Liver (tissue), 9 donors: ENCODE measurements around the gene MRM1. TPM values are rescaled to one million over a fixed set of nuclear protein-coding genes. Genes with fewer than 3 reads are reported as not detected.

ENCODE experiments used
- DNase-seq: peaks from one replicate; pipeline ENCODE4 v3.0.0-alpha.2; 2017; ENCODE audit warnings: low spot score
- H3K27ac ChIP-seq, 2 donors: one replicate each; pipeline ENCODE4 v1.7.0; 2013; ENCODE audit warnings: inconsistent platforms in 2 of 2, low read length in 2 of 2, control low read depth in 1 of 2, low read depth in 1 of 2, mild to moderate bottlenecking in 1 of 2
- H3K27me3 ChIP-seq, 4 donors: one replicate each; pipeline versions ENCODE4 v1.6.1 to v1.7.0; 2013; ENCODE audit warnings: low read length in 3 of 4, inconsistent platforms in 1 of 4, mild to moderate bottlenecking in 1 of 4, moderate library complexity in 1 of 4; ENCODE audit not compliant: control insufficient read depth in 4 of 4, insufficient read depth in 4 of 4
- H3K36me3 ChIP-seq, 4 donors: one replicate each; pipeline versions ENCODE4 v1.6.1 to v1.7.0; 2013; ENCODE audit warnings: low read length in 3 of 4, mild to moderate bottlenecking in 3 of 4, low read depth in 1 of 4, moderate library complexity in 1 of 4; ENCODE audit not compliant: control insufficient read depth in 4 of 4, insufficient read depth in 3 of 4
- H3K4me1 ChIP-seq, 4 donors: one replicate each; pipeline versions ENCODE4 v1.6.1 to v1.7.0; 2013; ENCODE audit warnings: low read length in 3 of 4, mild to moderate bottlenecking in 3 of 4, moderate library complexity in 1 of 4; ENCODE audit not compliant: control insufficient read depth in 4 of 4, insufficient read depth in 4 of 4
- H3K4me3 ChIP-seq, 3 donors: one replicate each; pipeline versions ENCODE4 v1.6.1 to v1.7.0; 2013; ENCODE audit warnings: low read length in 3 of 3, control low read depth in 1 of 3, low read depth in 1 of 3, mild to moderate bottlenecking in 1 of 3
- H3K9ac ChIP-seq, 2 donors: one replicate each; pipeline ENCODE4 v1.7.0; 2013; ENCODE audit warnings: low read length in 2 of 2, mild to moderate bottlenecking in 2 of 2, moderate library complexity in 2 of 2, control low read depth in 1 of 2, low read depth in 1 of 2
- H3K9me3 ChIP-seq, 4 donors: one replicate each; pipeline versions ENCODE4 v1.6.1 to v1.7.0; 2013; ENCODE audit warnings: low read length in 3 of 4; ENCODE audit not compliant: control insufficient read depth in 4 of 4
- ATF3 ChIP-seq: IDR thresholded peaks from 2 replicates; pipeline ENCODE4 v1.6.1; 2016; ENCODE audit warnings: antibody characterized with exemption
- CTCF ChIP-seq: fragments of 150-350 bp; IDR thresholded peaks from 2 replicates; pipeline ENCODE4 v1.5.1; 2017; ENCODE audit warnings: improper control_type of control experiment, low read depth, low read length; ENCODE audit not compliant: missing input control
- FOXA1 ChIP-seq: IDR thresholded peaks from 2 replicates; pipeline ENCODE4 v1.6.1; 2016; ENCODE audit warnings: antibody characterized with exemption
- FOXA2 ChIP-seq: IDR thresholded peaks from 2 replicates; pipeline ENCODE4 v1.6.1; 2016; ENCODE audit warnings: antibody characterized with exemption
- GABPA ChIP-seq, 2 donors: IDR thresholded peaks in 1 of 2; conservative IDR thresholded peaks in 1 of 2; 2 replicates each; pipeline ENCODE4 v1.6.1; 2016; ENCODE audit warnings: antibody characterized with exemption in 2 of 2, mild to moderate bottlenecking in 1 of 2, moderate library complexity in 1 of 2
- HNF4A ChIP-seq, 2 donors: conservative IDR thresholded peaks; 2 replicates each; pipeline ENCODE4 v1.6.1; 2016; ENCODE audit warnings: antibody characterized with exemption in 2 of 2, mild to moderate bottlenecking in 2 of 2
- HNF4G ChIP-seq: IDR thresholded peaks from 2 replicates; pipeline ENCODE4 v1.6.1; 2016; ENCODE audit warnings: antibody characterized with exemption
- JUND ChIP-seq, 2 donors: IDR thresholded peaks; 2 replicates each; pipeline ENCODE4 v1.6.1; 2016; ENCODE audit warnings: antibody characterized with exemption in 2 of 2
- MAX ChIP-seq: IDR thresholded peaks from 2 replicates; pipeline ENCODE4 v1.6.1; 2016; ENCODE audit warnings: antibody characterized with exemption
- NR2F2 ChIP-seq: IDR thresholded peaks from 2 replicates; pipeline ENCODE4 v1.6.1; 2016; ENCODE audit warnings: antibody characterized with exemption
- RAD21 ChIP-seq, 2 donors: IDR thresholded peaks; 2 replicates each; pipeline ENCODE4 v1.6.1; 2016; ENCODE audit warnings: antibody characterized with exemption in 2 of 2, mild to moderate bottlenecking in 2 of 2
- REST ChIP-seq: IDR thresholded peaks from 2 replicates; pipeline ENCODE4 v1.6.1; 2016; ENCODE audit warnings: antibody characterized with exemption, mild to moderate bottlenecking
- RXRA ChIP-seq, 2 donors: IDR thresholded peaks; 2 replicates each; pipeline ENCODE4 v1.6.1; 2017 to 2018; ENCODE audit warnings: antibody characterized with exemption in 2 of 2, mild to moderate bottlenecking in 1 of 2
- TAF1 ChIP-seq: conservative IDR thresholded peaks from 2 replicates; pipeline ENCODE4 v1.6.1; 2016; ENCODE audit warnings: antibody characterized with exemption, mild to moderate bottlenecking
- YY1 ChIP-seq: IDR thresholded peaks from 2 replicates; pipeline ENCODE4 v1.6.1; 2016; ENCODE audit warnings: antibody characterized with exemption, mild to moderate bottlenecking
- WGBS: extraction: QIAGEN DNeasy Blood & Tissue Kit; methylation state at CpG from one replicate; pipeline ENCODE4 v1.1.7; 2013; 5-methylcytosine and 5-hydroxymethylcytosine counted together
- polyA plus RNA-seq, 2 donors: library from polyadenylated mRNA; stranded (reverse) in 1 of 2; unstranded in 1 of 2; fragments of 200-250 nt in 1 of 2; fragments of >200 nt in 1 of 2; fragmentation: Nextera tagmentation in 1 of 2; extraction: Ambion mirVana in 1 of 2; gene quantifications; one replicate each; pipeline versions ENCODE4 v1.2.1 to v1.2.3, GENCODE V29; 2013 to 2015
- total RNA-seq, 2 donors: library from RNA; depleted of rRNA; stranded (reverse); fragments of >200 nt; gene quantifications; one replicate each; pipeline ENCODE4 v1.2.3, GENCODE V29; 2014
- donor health status: healthy.
- donor health status: healthy.
- donor health status: healthy.
- donor health status: healthy.
- donor health status: healthy.

MRM1 gene
- total and polyA plus RNA-seq, 4 donors: 3.2 to 5.9 (median 5.2) TPM

- H3K36me3 ChIP-seq: no peaks in the 10 kb centered on the region
- H3K27ac ChIP-seq: no peak overlapping the region
- TF ChIP-seq HNF4G (no peak), REST (no peak), CTCF (no peak), FOXA2 (no peak), NR2F2 (no peak)
- WGBS: 63% methylated on average over 10 of the region's 10 CpGs
- no peak overlapping the region for H3K9ac ChIP-seq
- H3K4me3 ChIP-seq: no peak overlapping the region
- peaks cover 9 to 12% (median 9%) of the 10 kb centered on the region in 4 donors for H3K27me3 ChIP-seq
- H3K4me1 ChIP-seq: peaks cover 8 to 10% (median 9%) of the 10 kb centered on the region in 4 donors
- no peaks in the 10 kb centered on the region for H3K9me3 ChIP-seq
- no peak for DNase-seq
These were observed 39.5 kb downstream of the MRM1 start for GRCh38 chr17:36640836-36641235.

GRCh38 chr17:36641331-36641876, 40.0 kb downstream of the MRM1 start:
- Histone ChIP-seq H3K27ac (no peak overlapping the region), H3K9ac (no peak overlapping the region), H3K4me1 (peaks cover 8 to 10% (median 9%) of the 10 kb centered on the region in 4 donors), H3K36me3 (no peaks in the 10 kb centered on the region), H3K9me3 (no peaks in the 10 kb centered on the region), H3K27me3 (peaks cover 9 to 12% (median 10%) of the 10 kb centered on the region in 4 donors), H3K4me3 (peak overlapping the region in 1 of 3 donors; percentile 47)
- WGBS: 7% methylated on average over 43 of the region's 43 CpGs
- DNase-seq: no peak
- TF ChIP-seq HNF4A (conservative IDR thresholded peaks at IDR 0.05) (no peak), RAD21 (IDR thresholded peaks at IDR 0.05) (no peak), CTCF (no peak), RXRA (IDR thresholded peaks at IDR 0.05) (no peak), ATF3 (no peak), JUND (IDR thresholded peaks at IDR 0.05) (no peak), TAF1 (no peak), MAX (no peak), NR2F2 (no peak), YY1 (no peak), GABPA (IDR thresholded peaks at IDR 0.05 in 1 of 2, conservative IDR thresholded peaks at IDR 0.05 in 1 of 2) (no peak), REST (no peak), FOXA2 (no peak), FOXA1 (no peak)
